ENCODE results near the gene WWP2.
"Not testable (repeated sequence)": the region's sequence is repeated elsewhere in the genome, so short reads cannot be mapped to it uniquely, and the experiment has no call there.

WWP2 gene

DNA sequence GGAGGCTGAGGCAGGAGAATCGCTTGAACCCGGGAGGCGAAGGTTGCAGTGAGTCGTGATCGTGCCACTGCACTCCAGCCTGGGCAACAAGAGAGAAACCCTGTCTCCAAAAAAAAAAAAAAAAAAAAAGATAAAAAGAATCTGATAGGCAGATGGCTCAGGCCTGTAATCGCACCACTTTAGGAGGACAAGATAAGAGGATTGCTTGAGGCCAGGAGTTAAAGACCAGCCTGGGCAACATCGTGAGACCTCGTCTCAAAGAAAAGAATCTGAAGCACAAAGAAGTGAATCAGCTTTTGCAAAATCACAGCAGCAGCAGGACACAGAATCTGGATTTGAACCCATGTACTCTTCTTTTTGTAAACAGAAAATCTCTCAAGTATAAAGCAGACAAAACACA lies 15.0 kb upstream of the WWP2 start:
- DNase-seq: no peak

DNA sequence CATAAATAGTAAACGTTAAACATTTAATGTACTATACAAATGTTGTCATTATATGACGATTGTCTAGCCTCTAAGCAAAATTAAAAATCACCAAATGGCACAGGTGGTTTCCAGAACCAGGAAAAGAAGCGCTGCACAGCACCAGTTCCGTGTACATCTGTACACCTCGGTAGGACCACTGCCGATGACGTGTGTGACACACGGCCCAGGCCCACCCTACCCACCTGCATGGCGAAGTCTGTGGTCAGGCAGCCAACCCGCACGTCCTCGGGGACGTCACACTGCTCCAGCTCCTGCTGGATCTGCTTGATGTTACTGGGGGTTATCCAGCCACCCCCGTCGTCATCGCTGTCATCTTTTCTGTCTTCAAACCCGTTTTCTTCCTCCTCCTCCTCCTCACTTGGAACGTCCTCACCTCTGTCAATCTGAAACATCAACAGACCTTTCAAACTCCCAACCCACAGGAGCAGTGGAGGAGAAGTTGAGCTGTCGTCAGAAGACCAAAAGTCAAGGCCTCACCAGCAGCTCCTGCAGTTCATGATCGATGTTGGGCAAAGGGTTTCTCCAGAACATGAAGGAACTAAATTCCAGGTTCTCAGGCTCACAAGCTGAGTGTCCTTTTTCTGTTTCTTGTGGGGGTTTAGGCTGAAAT lies 13.3 kb upstream of the WWP2 start:
- DNase-seq: no peak

DNA sequence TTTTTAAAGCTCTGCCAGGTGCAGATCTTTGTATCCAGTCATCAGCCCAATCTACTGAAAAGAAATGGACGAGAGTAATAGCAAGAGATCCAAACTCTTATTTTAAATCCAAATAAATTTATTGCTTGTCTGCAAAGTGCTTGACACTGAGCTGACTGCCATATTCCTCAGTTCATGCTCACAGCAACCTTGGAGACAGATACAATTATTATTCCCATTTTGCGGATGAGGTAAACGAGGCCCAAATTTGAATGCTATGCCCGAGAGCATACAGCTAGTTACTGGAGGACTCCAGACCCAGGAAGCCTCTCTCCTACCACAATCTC lies 8.0 kb upstream of the WWP2 start:
- no peak for DNase-seq

DNA sequence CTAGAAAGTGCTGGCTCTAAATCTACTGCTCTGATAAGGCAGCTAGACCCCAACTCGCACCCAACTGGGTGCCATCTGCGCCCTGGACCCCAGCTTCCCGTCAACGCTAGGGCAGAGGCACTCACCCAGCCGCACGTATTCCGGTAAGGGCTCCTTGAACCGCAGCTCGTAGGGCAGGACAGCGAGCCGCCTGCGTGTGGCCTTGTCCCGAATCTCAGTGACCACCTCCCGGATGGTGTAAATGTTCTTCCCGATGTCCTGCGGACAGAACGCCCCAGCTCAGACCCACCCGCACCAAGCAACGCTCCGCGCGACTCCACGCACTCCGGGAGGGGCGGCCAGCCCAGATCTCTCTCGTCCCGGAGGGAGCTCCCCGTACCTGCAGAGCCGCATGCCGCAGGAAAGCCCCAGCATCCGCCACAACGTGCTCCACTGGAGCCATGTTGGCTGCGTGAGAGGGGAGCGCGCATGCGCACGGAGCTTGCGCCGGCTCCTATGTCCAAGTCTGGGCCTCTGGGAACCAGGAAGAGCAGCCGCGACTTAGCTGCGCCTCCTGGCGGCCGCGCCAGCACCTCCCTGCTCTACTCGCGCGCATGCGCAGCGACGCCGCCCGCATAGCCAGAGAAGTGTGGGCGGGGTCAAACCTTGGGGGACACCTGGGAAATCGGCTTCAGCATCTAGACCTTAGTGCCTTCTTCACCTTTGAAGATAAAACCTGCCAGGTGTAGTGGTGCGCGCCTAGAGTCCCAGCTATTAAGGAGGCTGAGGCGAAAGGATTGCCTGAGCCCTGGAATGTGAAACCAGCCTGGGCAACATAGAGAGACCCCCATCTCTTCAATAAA lies 7.4 kb upstream of the WWP2 start, which contains the start of gene NOB1:
Gene NOB1, minus strand, starts transcription at position 458 of the 842 bp plus-strand sequence. Its CDS starts 16 bp downstream, at position 442.
- DNase-seq: peak; percentile 90

DNA sequence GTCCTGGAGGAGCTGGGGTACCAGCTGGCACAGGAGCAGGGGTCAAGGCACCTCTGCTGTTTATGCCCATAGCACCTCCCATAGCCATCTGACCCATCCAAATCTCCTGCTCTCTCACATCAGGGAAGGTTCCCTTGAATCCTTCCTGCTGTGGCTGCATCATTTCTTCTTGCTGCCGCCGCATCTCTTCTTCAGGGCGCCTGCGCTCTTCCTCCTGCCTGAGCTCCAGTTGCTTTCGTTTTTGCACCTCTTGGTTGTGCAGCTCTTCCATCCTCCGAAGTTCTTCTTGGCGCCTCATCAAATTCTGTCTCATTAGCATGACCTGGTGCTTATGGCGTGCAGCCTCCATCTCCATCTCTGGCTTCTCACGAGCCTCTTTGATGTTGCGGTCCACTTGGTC lies 5.4 kb upstream of the WWP2 start:
- no peak for DNase-seq

DNA sequence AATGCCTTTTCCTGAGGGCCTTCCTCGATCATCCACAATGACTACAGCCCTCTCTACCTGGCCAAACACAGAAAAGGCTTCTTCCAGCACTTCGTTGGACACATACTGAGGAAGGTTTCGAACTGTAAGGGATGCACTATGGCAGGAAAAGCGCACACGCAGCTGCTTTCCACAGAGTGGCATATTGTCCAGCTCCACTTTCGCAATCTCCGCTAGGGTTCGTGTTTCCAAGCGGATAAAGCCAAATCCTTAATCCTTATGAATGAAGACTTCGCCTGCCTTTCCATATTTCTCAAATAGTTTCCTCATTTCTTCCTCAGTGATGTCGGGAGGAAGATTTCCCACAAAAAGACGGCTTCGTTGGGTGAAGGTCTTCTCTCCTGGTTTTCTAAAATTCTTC lies 4.8 kb upstream of the WWP2 start:
- not testable (repeated sequence) for DNase-seq

DNA sequence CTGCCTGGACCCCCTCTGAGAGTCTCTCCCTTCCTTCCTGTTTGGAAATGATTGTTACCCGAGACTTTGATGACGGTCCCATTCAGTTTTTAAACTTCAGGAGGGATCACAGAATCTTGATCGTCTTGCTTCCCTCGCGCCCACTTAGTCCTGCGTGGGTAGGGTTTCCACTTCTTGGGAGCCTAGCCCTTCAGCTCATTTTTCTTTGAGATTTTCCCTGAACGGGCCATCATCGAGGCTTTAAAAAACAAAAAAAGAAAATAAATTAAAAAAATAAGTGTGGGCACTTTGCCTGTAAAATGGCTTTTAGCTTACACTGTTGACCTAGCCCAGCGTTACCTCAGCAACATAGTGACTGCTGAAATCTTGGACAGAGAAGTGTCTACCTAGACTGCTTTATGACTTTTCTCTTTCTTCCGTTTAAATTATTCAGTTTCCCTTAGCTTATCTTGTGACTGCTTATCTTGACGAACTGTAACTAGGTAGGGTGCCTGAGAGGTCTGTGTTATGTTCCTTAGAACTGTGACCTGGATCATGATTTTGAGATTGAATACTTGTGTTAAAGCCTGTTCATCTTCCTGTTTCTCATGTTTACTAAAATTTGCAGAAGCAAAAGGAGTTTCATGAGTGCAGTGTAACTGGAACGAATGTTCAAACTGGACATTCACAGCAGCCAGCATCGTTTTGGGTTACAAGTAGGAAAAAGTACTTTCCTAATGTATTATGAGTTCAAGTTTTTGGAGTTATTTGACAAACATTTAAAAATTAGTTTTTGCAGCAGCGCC lies 874 bp downstream of the WWP2 start:
- DNase-seq: no peak

DNA sequence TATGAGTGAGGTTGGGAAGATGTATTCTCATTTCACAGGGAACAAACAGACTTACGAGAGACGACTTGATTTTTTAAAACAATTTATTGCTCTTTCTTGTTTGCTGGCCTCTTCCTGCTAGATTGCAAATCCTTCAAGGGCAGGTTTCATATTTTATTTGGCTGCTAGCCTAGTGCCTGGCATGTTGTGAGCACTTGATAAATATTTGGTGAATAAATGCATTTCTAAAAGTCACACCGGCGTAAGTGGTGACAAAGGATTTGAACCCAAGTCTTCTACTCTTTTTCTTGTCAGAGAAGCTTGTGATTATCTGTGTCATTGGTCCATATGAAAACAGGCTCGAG lies 1.4 kb downstream of the WWP2 start:
- no peak for DNase-seq

DNA sequence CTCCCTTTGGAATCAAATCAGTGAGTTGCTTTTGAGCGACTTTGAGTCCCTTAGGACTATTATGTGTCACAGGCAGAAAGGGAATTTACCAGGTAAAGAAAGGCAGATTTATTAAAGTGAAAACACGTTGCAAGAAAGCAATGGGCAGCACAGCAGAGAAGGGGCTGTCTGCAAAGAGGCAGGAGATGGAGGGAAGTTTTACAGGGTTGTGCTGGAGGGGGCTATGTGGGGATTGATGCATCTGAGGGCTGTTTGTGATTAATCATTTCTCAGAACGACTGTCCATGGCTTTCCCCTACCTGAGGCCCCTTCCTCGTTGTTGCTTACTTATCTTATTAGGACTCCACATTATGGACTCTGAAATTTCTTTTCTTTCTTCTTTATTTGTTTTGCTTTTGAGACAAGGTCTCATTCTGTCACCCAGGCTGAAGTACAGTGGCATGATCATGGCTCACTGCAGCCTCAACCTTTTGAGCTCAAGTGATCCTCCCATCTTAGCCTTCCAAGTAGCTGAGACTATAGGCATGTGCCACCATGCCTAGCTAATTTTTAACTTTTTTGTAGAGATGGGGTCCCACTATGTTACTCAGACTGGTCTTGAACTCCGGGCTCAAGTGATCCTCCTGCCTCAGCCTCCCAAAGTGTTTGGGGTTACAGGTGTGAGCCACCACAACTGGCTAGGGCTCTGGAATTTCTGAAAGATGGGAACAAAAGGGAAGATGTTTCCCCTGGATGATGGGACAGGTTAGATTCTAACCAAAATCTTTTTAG lies 5.5 kb downstream of the WWP2 start:
- DNase-seq: no peak

DNA sequence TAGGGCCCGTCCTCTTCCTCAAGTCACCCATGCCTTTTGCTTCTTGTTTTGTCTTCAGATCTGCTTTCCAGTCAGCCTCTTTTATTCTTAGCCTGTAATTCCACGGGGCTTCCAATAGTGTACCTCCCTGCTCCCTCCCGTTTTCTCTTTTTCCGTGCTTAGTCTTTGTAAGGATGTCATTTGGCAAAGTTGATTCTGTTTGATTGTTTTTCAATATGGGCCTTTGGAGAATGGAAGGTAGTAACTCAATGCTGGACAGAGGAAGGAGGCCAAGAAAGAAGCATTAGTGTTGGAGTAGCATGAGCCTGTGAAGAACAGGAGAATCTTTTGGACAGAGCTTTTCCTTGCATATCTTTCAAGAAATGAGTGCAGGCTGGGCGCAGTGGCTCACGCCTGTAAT lies 6.5 kb downstream of the WWP2 start:
- DNase-seq: no peak

DNA sequence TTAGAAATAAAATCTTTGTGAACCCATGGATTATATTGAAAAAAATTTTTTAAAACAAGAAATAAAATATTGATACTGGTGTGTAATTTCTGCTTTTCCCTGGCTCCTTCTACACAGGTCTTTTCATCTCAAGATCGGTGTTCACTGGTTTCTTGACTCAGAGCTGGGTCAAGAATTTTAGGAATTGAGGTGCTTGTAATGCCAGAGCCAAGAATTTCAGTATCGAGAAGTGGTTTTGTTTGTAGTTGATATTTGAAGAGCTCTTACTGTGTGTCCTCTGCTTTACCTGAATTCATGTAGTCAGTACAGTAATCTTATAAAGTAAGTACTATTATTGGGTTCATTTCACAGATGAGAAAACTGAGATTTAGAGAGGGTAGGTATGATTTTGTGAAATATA lies 7.3 kb downstream of the WWP2 start:
- DNase-seq: no peak

DNA sequence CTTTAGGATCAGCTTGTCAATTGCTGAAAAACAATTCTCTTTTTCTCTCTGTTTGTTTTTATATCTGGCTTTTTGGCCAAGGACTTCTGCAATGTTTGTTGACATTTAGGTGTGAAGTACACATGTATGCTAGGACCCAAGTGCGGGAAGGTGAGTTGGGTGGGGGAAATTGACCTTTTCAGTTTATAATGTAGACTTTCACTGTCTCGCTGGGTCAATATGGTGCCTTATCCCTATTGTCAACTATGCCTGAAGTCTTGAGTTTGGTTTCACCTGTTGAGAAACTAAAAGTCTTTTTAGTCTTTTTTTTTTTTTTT lies 9.5 kb downstream of the WWP2 start:
- no peak for DNase-seq

DNA sequence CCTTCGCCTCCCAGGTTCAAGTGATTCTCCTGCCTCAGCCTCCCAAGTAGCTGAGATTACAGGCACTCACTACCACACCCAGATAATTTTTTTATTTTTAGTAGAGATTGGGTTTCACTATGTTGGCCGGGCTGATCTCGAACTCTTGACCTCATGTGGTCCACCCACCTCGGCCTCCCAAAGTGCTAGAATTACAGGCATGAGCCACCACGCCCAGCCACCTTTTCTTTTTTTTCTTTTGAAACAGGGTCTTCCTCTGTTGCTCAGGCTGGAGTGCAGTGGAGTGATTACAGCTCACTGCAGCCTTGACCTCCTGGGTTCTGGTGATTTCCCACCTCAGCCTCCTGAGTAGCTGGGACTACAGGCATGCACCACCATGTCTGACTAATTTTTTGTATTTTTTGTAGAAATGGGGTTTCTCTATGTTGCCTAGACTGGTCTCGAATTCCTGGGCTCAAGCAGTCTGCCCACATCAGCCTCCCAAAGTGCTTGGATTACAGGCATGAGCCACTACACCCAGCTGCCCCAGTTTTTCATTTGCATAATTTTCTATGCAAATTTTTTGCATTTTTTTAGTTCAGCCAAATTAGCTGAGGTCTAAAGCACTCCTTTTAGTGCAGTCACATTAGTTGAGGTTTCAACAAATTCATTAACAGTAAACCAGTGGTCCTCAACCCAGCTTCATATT lies 11.3 kb downstream of the WWP2 start:
- no peak for DNase-seq

DNA sequence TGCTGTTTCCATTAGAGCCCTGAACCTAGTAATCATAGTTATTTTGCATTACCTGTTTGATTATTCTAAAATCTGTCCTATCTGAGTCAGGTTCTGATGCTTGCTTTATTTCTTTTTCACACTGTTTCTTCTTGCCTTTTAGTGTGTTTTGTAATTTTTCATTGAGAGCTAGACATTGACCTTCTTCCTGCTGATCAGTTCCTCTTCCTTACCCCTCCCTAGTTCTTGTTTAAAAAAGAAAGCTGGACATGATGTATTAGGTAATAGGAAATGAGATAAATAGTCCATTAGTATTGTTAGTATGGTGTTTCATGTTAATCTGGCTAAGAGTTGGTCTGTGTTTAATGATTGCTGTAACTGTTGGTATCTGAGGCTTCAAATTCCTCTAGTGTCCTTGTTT lies 13.4 kb downstream of the WWP2 start:
- no peak for DNase-seq

DNA sequence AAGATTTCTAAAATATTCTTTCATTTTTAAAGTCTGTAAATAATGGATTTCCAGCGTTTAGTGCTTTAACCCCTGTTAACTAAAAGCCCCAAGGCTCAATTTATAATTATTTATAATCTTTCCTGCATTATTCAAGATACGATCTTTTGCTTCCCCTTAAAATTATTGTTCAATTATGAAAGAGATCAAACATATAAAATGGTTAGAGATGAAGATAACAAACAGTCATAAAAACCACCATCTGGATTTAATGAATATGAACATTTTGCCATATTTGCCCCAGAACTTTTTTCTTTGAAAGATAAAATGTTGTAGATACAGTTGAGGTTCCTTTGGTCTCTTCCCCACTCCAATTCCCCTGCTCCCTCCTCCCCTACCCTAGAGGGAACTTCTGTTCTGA lies 17.6 kb downstream of the WWP2 start:
- DNase-seq: no peak

DNA sequence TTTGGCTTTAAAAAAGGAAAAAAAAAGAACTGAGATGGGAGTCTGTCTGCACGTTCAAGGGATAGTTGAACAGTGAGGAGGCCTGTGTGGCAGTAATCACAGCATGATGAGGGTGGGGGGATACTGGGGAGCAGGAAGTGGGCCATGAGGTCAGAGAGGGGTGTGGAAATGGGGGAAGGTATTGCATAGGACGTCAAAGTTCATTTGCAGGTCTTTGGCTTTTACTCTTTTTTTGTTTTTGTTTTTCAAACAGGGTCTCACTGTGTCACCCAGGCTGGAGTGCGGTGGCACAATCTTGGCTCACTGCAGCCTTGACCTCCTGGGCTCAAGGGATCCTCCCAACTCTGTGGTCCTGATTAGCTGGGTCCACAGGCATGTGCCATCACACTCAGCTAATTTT lies 19.0 kb downstream of the WWP2 start:
- no peak for DNase-seq

DNA sequence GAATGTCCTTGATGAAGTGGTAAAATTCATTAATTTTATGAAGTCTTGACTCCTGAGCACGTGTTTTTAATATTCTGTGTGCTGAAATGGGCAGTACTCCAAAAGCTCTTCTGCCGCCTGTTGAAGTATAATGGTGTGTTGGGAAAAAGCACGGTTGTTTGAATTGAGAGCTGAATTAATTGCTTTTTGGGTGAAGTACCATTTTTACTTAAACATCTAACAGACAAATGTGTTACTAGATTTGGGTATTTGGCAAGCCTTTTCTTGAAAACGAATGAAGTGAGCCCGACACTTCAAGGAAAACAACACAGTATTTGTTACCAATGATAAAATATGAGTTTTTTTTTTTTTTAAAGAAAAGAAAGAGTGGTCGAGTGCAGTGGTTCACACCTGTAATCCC lies 22.5 kb downstream of the WWP2 start:
- DNase-seq: no peak

DNA sequence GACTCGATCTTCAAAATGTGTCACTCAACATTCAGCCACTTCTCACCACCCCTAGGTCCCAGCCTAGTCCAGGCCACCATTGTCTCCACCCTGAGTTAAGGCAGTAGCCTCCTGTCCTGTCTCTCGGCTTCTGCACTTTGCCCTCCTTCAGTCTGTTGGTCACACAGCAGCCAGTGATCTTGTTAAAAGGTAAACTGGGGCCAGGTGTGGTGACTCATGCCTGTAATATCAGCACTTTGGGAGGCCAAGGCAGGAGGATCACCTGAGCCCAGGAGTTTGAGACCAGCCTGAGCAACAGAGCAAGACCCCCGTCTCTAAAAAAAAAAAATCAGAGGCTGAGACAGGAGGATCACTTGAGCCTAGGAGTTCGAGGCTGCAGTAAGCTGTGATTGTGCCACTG lies 25.8 kb downstream of the WWP2 start:
- DNase-seq: no peak

DNA sequence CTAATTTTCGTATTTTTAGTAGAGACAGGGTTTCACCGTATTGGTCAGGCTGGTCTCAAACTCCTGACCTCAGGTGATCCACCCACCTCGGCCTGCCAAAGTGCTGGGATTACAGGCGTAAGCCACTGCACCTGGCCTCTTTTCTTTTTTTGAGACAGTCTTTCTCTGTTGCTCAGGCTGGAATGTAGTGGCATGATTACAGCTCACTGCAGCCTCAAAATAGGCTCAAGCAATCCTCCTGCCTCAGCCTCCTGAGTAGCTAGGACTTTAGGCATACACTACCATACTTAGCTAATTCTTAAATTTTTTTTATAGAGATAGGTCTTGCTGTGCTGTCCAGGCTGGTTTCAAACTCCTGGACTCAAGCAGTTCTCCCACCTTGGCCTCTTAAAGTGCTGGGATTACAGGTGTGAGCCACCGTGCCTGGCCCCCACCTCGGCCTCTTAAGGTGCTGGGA lies 29.3 kb downstream of the WWP2 start:
- not testable (repeated sequence) for DNase-seq

DNA sequence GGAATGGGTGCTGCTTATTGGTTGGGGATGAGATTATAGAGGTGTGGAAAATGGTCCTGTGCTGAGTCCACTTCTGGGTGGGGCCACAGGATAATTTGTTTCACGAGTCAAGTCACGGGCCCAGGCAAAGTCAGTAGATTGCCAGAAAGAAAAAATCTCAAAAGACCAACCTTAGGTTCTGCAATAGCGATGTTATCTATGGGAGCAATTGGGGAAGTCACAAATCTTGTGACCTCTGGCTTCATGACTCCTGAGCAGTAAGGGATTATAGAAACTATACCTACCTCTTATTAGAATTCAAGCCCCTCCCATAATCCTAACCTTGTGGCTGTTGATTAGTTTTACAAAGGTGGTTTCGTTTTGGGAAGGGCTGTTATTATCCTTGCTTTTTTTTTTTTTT lies 31.4 kb downstream of the WWP2 start:
- DNase-seq: no peak

DNA sequence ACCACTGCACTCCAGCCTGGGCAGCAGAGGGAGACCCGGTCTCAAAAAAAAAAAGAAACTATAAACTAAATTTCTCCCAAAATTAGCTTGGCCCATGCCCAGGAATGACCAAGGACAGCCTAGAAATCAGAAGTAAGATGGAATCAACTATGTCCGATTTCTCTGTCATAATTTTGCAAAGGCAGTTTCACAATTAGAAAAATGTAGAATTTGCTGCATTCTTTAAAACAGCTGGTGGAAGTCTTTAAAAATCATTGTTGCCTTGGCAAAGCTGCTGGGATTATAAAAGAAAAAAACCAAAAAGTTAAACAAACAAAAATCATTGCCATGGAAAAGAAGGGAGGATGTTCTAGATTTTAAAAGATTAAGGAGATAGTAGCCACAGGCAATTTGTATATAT lies 32.4 kb downstream of the WWP2 start:
- no peak for DNase-seq

DNA sequence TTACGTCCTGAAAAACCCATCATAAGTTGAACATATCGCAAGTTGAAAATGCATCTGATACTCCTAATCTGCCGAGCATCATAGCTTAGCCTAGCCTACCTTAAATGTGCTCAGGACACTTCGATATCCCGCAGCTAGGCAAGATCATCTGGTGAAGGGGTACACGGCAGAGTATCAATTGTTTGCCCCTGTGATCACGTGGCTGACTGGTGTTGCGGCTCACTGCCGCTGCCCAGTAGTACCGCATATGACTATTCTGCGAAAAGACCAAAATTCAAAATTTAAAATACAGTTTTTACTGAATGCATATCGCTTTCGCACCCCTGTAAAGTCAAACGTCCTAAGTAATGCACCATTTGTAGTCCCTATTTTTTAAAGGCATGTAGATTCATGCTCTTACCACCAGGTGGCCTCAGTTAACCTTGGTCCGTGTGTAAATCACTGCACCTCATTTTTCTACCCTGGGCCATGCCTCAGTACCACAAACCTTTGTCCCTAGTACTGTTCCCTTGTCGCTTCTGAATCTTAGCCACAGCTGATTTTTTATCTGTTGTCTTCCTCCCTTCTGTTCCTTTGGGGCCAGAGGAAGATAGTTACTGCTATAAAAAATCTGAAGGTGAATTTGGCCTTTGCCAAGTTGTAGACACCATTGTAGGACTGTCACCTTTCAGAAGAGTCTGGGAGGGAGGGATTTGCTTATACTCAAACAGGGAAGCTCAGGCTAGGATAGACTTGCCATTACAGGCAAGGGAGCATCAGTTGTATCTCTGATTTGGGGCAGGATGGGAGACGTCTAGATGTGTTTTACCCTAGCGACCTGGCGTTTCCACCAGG lies 34.4 kb downstream of the WWP2 start:
- peak; percentile 3 for DNase-seq
